Left lung (tissue), 10 donors: ENCODE data around the gene KIAA1210. TPM values are rescaled to one million over a fixed set of nuclear protein-coding genes. Genes with fewer than 3 reads are reported as not detected.

Source experiments
- ATAC-seq: fragments of 200-7000 bp; cut with Tn5 transposase; one replicate; pipeline ENCODE4 v1.9.1; 2020; ENCODE audit warnings: moderate library complexity
- DNase-seq, 4 donors: peaks; one replicate each; pipeline ENCODE4 v3.0.0-alpha.2; 2013 to 2020
- H3K27ac ChIP-seq, 2 donors: fragments of 200-600 bp; sonication (generic) in 1 of 2; one replicate each; pipeline versions ENCODE4 v1.5.0 to v1.8.0; 2020 to 2021
- H3K27me3 ChIP-seq, 2 donors: fragments of 200-600 bp; sonication (generic) in 1 of 2; one replicate each; pipeline versions ENCODE4 v1.5.0 to v1.8.0; 2020 to 2021
- H3K36me3 ChIP-seq, 2 donors: fragments of 200-600 bp; sonication (generic) in 1 of 2; one replicate each; pipeline versions ENCODE4 v1.5.0 to v1.8.0; 2020 to 2021
- H3K4me1 ChIP-seq, 2 donors: fragments of 200-600 bp; one replicate each; pipeline ENCODE4 v1.8.0; 2021
- H3K4me3 ChIP-seq, 2 donors: fragments of 200-600 bp; sonication (generic) in 1 of 2; one replicate each; pipeline versions ENCODE4 v1.5.0 to v1.8.0; 2020 to 2021; ENCODE audit warnings: mild to moderate bottlenecking in 1 of 2
- H3K9me3 ChIP-seq, 2 donors: fragments of 200-600 bp; sonication (generic) in 1 of 2; one replicate each; pipeline versions ENCODE4 v1.5.0 to v1.8.0; 2020 to 2021
- intact Hi-C, 2 donors: fragments of 100-400 bp; cut with DNase I; formaldehyde crosslinking; loops; one replicate each; pipeline versions ENCODE4 v1.11.2 to v1.14.2; 2022
- polyA plus RNA-seq, 6 donors: library from polyadenylated mRNA; unstranded; fragments of 120-200 nt; gene quantifications; one replicate each; pipeline ENCODE4 v1.2.1, GENCODE V29; 2013; ENCODE audit not compliant: insufficient read length in 6 of 6
- total RNA-seq, 2 donors: library from RNA; stranded (reverse); fragmentation: NEBNext Ultra II Directional; extraction: Animal tissue kit (Norgen Biotek cat#: 25700); gene quantifications; one replicate each; pipeline ENCODE4 v1.2.1, GENCODE V29; 2021
- TF ChIP-seq, protein P1 (sequence below), 2 donors: fragments of 200-600 bp; sonication (generic) in 1 of 2; IDR thresholded peaks; one replicate each; pipeline versions ENCODE4 v1.5.0 to v1.8.0; 2021; ENCODE audit warnings: antibody characterized with exemption in 2 of 2
- donor health status: DM: no; HTN: yes; CAD: no.
- donor health status: DM: no; HTN: no; CAD: no.

The KIAA1210 gene
- total and polyA plus RNA-seq, 8 donors, result 0.06 to 1.8 (median 0.92) TPM; not detected in 1

DNA sequence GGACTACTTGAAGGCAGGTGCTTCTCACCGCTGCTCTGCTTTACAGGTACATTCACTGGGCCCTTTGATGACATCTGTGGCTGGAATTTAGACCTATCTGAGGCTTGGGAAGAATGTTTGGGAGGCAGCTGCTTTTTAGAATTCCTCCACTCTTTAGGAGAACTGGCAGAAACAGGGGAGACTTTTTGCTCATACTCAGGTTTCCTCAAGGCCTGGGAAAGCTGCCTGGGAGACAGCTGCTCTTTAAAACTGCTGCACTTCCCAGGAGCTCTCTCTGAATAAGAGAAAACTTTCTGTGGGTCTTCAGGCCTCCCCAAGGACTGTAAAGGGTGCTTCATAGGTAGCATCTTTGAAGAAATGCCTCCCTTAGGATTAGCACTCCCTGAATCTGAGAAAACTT lies 40.5 kb downstream of the KIAA1210 start:
- Histone ChIP-seq H3K36me3 (no peaks in the 10 kb centered on the region), H3K27me3 (no peaks in the 10 kb centered on the region), H3K27ac (no peak overlapping the region), H3K4me1 (no peaks in the 10 kb centered on the region), H3K9me3 (no peaks in the 10 kb centered on the region), H3K4me3 (no peak overlapping the region)
- TF ChIP-seq, protein P1, sequence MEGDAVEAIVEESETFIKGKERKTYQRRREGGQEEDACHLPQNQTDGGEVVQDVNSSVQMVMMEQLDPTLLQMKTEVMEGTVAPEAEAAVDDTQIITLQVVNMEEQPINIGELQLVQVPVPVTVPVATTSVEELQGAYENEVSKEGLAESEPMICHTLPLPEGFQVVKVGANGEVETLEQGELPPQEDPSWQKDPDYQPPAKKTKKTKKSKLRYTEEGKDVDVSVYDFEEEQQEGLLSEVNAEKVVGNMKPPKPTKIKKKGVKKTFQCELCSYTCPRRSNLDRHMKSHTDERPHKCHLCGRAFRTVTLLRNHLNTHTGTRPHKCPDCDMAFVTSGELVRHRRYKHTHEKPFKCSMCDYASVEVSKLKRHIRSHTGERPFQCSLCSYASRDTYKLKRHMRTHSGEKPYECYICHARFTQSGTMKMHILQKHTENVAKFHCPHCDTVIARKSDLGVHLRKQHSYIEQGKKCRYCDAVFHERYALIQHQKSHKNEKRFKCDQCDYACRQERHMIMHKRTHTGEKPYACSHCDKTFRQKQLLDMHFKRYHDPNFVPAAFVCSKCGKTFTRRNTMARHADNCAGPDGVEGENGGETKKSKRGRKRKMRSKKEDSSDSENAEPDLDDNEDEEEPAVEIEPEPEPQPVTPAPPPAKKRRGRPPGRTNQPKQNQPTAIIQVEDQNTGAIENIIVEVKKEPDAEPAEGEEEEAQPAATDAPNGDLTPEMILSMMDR (IDR thresholded peaks at IDR 0.05), result no peak
- no peak for DNase-seq
- intact Hi-C loops, result no loop called here
- no peak for ATAC-seq

DNA sequence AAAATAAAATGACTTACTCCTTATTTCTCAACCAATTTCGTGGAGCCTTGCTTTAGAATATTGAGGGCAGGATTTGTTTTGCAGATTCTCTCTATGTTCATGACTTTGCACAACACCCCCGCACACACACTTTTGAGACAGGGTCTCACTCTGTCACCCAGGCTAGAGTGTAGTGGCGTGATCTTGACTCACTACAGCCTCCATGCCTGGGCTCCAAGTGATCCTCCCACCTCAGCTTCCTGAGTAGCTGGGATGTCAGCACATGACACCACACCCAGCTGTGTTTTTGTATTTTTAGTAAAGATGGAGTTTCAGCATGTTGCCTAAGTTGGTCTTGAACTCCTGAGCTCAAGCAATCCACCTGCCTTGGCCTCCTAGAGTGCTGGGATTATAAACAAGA lies 42.8 kb downstream of the KIAA1210 start:
- ATAC-seq (no peak), DNase-seq (no peak)
- H3K4me3 ChIP-seq, result no peak overlapping the region
- H3K27ac ChIP-seq, result no peak overlapping the region
- no peaks in the 10 kb centered on the region for H3K36me3 ChIP-seq
- H3K9me3 ChIP-seq, result no peaks in the 10 kb centered on the region
- intact Hi-C loops, result no loop called here
- H3K4me1 ChIP-seq, result no peaks in the 10 kb centered on the region
- TF ChIP-seq, protein P1 (IDR thresholded peaks at IDR 0.05), result no peak
- H3K27me3 ChIP-seq, result no peaks in the 10 kb centered on the region

DNA sequence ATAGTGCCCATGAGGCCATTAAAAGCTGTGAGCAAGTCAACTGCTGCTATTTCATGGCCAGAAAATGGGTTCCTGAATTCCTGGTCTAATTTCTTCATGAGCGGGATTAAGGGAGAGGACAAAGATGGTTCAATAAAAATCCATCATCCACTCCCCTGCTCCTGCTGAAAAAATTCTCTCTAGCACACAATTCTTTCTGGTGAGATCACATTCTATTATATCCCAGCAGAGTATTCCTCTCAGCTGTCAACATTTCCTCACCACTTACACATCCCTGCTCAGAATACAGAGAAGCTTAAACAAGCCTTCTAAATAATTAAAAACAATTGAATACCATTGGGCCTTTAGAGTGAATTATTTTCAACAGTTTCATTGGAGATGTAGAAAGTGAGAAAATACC lies 45.3 kb downstream of the KIAA1210 start:
- intact Hi-C loops, result no loop called here
- Histone ChIP-seq H3K9me3 (no peaks in the 10 kb centered on the region), H3K36me3 (no peaks in the 10 kb centered on the region), H3K4me1 (no peaks in the 10 kb centered on the region), H3K27ac (no peak overlapping the region), H3K4me3 (no peak overlapping the region), H3K27me3 (no peaks in the 10 kb centered on the region)
- TF ChIP-seq, protein P1 (IDR thresholded peaks at IDR 0.05), result no peak
- no peak for DNase-seq
- ATAC-seq, result no peak

DNA sequence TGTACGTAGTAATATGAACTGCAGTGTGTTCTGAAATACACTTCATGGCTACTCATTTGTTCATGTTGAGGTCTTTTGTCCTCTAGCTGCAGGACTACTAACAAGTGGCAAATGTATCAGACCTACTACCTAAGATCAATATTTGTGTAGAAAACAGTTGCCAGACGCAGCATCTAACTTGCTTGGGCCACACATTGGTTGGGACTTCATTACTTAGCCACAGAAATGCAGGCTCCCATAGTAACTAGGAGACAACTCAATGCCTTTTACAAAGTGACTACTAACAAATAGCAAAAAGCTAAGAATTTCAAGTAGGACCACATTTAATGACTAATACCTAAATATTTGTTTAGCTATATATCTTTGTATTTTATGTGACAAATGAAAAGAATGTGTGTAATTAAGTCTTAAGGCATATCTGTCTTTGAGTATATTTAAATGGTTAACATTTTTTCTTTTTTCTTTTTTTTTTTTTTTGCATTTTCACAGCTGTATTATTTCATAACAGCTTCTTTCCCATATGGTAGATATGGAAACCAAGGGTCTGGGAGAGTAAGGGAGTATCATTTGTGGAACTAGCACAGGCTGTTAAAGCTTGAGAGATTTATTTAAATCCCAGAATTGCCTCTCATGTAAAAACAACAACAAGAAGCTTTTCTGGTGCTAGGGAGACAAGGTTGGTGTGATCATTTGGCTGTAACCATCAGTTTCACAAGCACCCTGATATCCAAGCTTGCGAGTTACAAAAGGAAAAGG lies 52.2 kb downstream of the KIAA1210 start:
- H3K36me3 ChIP-seq, result no peaks in the 10 kb centered on the region
- H3K4me1 ChIP-seq, result no peaks in the 10 kb centered on the region
- DNase-seq (no peak), ATAC-seq (no peak)
- intact Hi-C loops, result no loop called here
- TF ChIP-seq, protein P1 (IDR thresholded peaks at IDR 0.05), result no peak
- H3K27ac ChIP-seq, result no peak overlapping the region
- H3K4me3 ChIP-seq, result no peak overlapping the region
- no peaks in the 10 kb centered on the region for H3K9me3 ChIP-seq
- H3K27me3 ChIP-seq, result no peaks in the 10 kb centered on the region

DNA sequence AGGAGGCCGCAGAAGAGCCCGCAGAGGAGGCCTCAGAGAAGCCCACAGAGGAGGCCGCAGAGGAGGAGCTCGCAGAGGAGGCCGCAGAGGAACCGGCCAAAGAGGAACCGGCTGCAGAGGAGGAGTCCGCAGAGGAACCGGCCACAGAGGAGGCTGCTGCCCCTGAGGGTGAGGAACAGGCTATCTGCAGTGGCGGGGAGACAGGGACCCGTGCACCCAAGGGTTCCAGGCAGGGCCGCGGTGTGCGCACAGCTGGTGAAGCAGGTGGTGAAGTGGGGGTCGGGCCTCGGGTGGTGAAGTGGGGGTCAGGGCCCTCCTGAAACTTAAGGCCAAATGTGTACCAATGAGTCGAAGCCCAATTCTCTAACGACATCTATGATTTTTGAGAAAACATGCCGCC lies 53.7 kb downstream of the KIAA1210 start:
- DNase-seq (peak in 1 of 4 donors; percentile 32), ATAC-seq (no peak)
- Histone ChIP-seq H3K36me3 (no peaks in the 10 kb centered on the region), H3K27ac (no peak overlapping the region), H3K27me3 (no peaks in the 10 kb centered on the region), H3K4me1 (no peaks in the 10 kb centered on the region), H3K4me3 (no peak overlapping the region), H3K9me3 (no peaks in the 10 kb centered on the region)
- TF ChIP-seq, protein P1 (IDR thresholded peaks at IDR 0.05), result no peak
- intact Hi-C loops, result no loop called here
